HCEC 1CT (cell line): ENCODE measurements around the gene ADGB.

Source experiments
- DNase-seq: peaks from one replicate; pipeline ENCODE4 v3.0.0-alpha.2; 2017

ADGB gene

GRCh38 chr6:146635165-146635564 lies 36.4 kb downstream of the ADGB start:
- no peak for DNase-seq

- no peak for DNase-seq
Measured at GRCh38 chr6:146636481-146636880, 37.7 kb downstream of the ADGB start.

- DNase-seq = no peak
Measured at GRCh38 chr6:146642921-146643320, 44.1 kb downstream of the ADGB start.

- no peak for DNase-seq
Measured at GRCh38 chr6:146650799-146651481, 52.2 kb downstream of the ADGB start.

DNA sequence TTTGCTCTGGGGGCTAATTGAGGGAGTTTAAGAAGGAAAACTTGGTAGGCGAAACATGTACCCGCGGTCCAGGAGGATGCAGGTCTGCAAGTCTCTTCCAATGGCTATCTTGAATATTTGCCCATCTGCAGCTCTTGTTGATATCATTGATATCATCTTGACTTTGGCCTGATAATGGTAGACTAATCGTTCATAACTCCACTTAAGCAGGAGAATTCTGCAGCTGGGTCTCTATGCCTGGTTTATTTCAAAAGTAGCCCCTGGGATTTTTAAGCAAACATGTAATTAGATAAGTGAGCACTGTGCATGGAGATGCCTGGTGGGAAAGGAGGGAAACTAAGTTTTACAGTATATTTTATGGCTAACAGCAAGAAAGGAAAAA lies 52.7 kb downstream of the ADGB start:
- DNase-seq = no peak

GRCh38 chr6:146657432-146657831 lies 58.7 kb downstream of the ADGB start:
- no peak for DNase-seq

- DNase-seq = no peak
Measured at GRCh38 chr6:146664871-146665360, 66.1 kb downstream of the ADGB start.

DNA sequence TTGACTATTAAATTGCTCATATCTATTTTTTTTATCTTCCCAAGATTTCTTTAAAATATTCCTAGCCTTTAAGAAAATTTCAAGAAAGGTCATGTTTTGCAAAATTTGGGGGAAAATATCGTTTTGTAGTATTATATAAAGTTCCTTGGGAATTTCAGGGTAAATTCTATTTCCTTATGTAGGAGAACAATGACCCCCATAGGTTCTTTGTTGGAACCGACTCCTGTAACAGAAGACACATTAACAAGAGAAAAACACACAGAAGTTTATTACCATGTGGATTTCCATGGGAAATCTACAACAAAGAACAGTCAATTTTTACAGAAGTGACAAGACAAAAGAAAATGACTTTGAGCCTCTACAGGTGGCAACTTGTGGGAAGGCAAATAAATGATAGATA lies 68.1 kb downstream of the ADGB start:
- no peak for DNase-seq

GRCh38 chr6:146670161-146670560 lies 71.4 kb downstream of the ADGB start:
- DNase-seq = peak; percentile 11

- no peak for DNase-seq
Measured at GRCh38 chr6:146673069-146673468, 74.3 kb downstream of the ADGB start.

GRCh38 chr6:146679386-146679785 lies 80.6 kb downstream of the ADGB start:
- DNase-seq = no peak

GRCh38 chr6:146682919-146683318 lies 84.1 kb downstream of the ADGB start:
- DNase-seq = no peak

DNA sequence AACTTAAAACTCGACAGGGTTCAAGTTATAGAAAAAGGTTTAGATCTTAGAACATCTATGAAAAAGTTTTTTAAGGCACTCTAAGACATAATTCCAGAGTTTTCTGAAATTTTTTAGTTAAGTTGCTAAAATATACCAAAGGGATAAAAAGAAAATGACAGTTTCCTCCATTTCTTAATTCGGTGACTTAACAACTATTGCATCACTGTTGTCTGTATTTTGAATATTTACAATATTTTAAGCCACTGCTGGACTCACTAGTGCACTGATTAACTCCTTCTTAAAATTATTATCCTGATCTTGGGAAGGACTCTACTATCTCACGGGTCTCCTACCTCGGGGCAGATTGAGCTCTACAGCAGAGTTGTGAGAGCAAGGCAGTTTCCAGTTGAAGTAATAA lies 91.0 kb downstream of the ADGB start:
- DNase-seq = no peak

DNA sequence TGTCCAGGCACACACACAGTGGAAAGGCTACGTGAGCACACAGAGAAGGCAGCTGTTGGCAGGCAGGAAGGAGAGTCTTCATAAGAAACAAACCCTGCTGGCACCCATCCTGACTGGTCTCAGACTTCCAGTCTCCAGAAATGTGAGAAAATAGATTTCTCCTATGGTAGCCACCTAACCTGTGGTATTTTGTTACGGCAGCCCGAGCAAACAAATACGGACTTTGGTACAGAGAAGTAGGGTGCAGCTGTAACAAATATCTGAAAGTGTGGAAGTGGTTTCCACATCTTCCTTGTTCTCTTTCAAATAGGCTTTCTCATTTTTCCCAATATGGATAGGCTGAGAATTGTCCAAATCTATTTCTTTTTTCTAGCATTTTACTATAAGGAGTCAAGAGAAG lies 94.6 kb downstream of the ADGB start:
- no peak for DNase-seq

DNA sequence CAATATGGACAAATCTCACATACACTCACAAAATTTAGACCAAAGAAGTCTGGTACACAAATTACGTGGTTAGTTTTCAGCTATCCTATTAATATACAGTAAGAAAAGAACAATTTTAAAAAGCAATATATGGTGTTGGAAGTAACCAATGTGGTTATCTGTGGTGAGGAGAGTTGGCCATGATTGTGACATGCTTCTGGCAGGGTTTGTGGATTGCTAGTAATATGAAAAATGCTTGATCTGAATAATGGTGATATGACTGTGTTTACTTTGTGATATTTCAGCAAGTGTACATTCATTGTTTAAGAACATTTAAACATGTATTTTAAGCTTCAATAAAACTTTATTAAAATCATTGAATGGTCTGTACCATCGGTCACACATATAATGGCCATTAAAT lies 99.1 kb downstream of the ADGB start:
- DNase-seq = no peak

- DNase-seq = peak; percentile 75
Measured at GRCh38 chr6:146700078-146700686, 101.4 kb downstream of the ADGB start.

GRCh38 chr6:146701632-146702031 lies 102.9 kb downstream of the ADGB start:
- no peak for DNase-seq

DNA sequence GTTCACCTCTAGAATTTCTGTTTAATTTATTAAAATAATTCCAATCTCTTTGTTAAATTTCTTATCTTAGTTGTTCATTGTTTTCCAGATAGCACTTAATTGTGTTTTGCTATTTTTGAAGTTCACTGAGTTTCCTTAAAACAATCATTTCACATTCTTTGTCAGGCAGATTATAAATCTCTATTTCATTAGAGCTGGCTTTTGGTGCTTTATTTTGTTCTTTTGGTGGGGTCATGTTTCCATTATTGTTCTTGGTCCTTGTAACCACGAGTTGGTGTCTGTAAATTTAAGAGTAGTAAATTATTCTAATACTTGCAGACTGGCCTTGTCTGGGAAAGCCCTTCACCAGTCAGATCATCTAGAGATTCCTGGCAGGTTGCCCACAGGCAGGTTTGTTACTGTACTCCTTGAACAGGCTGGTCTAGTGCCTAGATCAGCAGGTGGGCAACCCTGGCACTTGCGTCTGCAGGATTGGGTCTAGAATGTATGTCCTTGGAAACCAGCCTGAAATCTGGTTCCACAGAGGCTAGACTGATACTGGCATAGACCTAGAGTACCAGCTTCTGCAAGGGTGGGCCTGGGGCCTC lies 110.4 kb downstream of the ADGB start:
- DNase-seq = no peak

DNA sequence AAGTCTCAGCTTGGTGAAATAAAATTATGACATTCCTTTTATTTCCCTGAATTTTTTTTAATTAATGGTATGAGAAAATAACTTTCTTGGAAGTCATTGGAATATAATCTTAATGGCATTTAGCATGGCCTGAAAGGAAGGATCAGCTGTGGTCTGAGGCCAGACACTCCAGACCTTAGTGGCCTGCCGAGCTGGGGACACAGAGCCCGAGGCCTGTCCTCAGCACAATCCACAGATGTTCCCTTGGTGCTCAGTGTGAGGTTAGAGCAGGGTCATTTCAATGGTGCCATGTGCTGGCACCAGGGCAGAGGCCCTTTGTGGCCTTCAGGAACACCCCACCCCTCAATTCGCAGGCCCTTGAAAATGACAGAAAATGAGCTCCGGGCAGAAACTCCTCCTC lies 120.6 kb downstream of the ADGB start:
- no peak for DNase-seq

- DNase-seq = no peak
Measured at GRCh38 chr6:146739696-146740095, 140.9 kb downstream of the ADGB start.

- DNase-seq = peak; percentile 49
Measured at GRCh38 chr6:146741609-146742008, 142.8 kb downstream of the ADGB start.

DNA sequence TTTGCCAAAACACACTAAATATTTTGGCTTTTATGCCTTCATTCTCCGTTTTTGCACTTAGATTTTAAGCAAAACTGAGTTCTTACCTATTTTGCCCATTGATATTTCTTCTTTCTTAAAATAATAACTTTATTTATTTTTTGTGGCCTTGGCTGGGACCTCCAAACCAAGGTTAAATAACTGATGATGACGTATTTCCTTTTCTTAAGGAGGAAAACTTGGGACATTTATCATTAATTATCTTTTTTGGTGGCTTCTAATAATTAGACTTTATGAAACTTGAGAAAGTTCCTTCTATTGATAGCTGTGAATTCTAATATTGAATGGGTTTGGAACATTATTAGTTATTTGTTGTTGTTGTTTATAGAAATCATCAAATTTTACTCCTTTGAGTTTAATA lies 154.5 kb downstream of the ADGB start:
- DNase-seq = no peak

- no peak for DNase-seq
Measured at GRCh38 chr6:146767632-146768031, 168.9 kb downstream of the ADGB start.

GRCh38 chr6:146768722-146769121 lies 169.9 kb downstream of the ADGB start:
- no peak for DNase-seq
